Hypothalamus (tissue), 51 donors: ENCODE data around the gene TM4SF4.

Source experiments
- DNase-seq, 51 donors: peaks; one replicate each; lab custom pipeline; 2025; lab: John Stamatoyannopoulos, UW

TM4SF4 gene

GRCh38 chr3:149541091-149541491, 66.6 kb downstream of the TM4SF4 start:
- no peak for DNase-seq

GRCh38 chr3:149542375-149543312, 68.1 kb downstream of the TM4SF4 start:
- DNase-seq, result no peak

GRCh38 chr3:149545049-149545448, 70.6 kb downstream of the TM4SF4 start:
- no peak for DNase-seq

GRCh38 chr3:149547413-149547812, 72.9 kb downstream of the TM4SF4 start:
- DNase-seq, result peak in 22 of 51 donors; percentile 3 to 67 (median 31)

GRCh38 chr3:149547954-149548668, 73.6 kb downstream of the TM4SF4 start:
- DNase-seq, result peak in 15 of 51 donors; percentile 5 to 50 (median 19)

- no peak for DNase-seq
These were observed 74.2 kb downstream of the TM4SF4 start for GRCh38 chr3:149548669-149549065.

- no peak for DNase-seq
These were observed 77.0 kb downstream of the TM4SF4 start for GRCh38 chr3:149551500-149551899.

GRCh38 chr3:149552700-149553099, 78.2 kb downstream of the TM4SF4 start:
- no peak for DNase-seq
